Measurements from ENCODE around the gene DLD.

Gene DLD

DNA sequence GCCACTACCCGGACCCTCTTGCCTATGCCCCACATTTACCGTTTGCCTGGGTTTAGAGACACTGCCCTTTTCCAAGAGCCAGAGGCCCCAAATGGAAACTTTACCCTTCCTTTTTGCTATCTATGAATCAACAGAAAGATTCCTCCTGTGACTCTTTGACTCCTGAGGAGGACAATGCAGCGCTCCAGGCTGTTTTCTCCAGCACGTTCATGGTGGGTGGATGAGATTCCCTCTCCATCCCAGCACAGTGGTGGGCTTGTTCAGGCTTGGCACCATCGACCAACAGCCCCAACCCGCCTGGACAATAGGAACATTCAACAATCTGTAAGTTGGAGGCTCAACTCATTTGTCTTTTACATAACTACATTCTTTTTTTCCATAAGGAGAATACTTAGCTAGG, 55.9 kb downstream of the DLD start:
- Histone ChIP-seq H3K27me3 (replicated peaks; ENCODE audit: control insufficient read depth, insufficient read depth, low read length) (no peaks in the 10 kb centered on the region), H3K36me3 (ENCODE audit: control insufficient read depth, insufficient read depth, low read length) (no peaks in the 10 kb centered on the region), H3K4me3 (replicated peaks; ENCODE audit: low read depth, low read length) (no peak overlapping the region)
- TF ChIP-seq, protein P1, sequence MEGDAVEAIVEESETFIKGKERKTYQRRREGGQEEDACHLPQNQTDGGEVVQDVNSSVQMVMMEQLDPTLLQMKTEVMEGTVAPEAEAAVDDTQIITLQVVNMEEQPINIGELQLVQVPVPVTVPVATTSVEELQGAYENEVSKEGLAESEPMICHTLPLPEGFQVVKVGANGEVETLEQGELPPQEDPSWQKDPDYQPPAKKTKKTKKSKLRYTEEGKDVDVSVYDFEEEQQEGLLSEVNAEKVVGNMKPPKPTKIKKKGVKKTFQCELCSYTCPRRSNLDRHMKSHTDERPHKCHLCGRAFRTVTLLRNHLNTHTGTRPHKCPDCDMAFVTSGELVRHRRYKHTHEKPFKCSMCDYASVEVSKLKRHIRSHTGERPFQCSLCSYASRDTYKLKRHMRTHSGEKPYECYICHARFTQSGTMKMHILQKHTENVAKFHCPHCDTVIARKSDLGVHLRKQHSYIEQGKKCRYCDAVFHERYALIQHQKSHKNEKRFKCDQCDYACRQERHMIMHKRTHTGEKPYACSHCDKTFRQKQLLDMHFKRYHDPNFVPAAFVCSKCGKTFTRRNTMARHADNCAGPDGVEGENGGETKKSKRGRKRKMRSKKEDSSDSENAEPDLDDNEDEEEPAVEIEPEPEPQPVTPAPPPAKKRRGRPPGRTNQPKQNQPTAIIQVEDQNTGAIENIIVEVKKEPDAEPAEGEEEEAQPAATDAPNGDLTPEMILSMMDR (IDR thresholded peaks at IDR 0.05; ENCODE audit: insufficient read depth, low read length, poor library complexity, severe bottlenecking), result no peak
- DNase-seq (ENCODE audit: extremely low read depth, insufficient read length), result no peak

DNA sequence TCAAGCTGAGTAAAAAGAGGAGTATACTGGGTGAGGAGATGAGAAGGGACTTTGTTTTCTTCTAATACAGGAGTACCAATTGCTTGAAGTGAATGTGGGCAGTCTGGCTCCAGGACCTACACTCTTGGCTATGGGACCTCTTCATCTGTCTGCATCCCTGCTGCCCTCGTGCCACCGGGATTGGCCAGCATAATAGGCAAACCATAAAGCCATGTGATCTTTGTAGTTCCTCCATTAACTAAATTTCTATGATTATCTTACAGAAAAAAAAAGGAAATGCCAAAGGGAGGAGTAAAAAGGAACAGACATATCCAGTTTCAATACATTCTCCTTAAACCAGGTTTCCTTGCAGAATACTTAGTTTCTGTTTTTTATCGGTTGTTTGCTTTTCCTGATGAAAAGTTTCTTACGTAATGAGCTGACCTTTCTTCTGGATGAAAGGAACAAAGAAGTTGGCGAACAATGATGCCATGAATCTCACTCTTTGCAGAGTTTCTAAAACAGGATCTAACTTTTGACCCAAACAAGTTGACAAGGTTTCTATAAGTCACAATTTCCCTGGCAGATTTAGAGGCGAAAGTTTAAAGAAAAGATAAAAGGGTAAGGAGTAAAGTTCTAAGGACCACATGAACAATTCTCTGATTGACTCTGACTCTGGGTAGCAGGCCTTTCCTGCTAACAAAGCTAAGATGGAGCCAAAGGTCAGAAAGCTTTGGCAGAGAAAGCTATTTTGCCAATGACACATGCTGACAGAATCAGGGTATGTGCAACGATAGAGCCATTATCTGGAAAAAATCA, 57.9 kb downstream of the DLD start:
- Histone ChIP-seq H3K36me3 (ENCODE audit: control insufficient read depth, insufficient read depth, low read length) (no peaks in the 10 kb centered on the region), H3K27me3 (replicated peaks; ENCODE audit: control insufficient read depth, insufficient read depth, low read length) (no peaks in the 10 kb centered on the region; the same call in 1 of the 2 replicates), H3K4me3 (replicated peaks; ENCODE audit: low read depth, low read length) (no peak overlapping the region)
- no peak for DNase-seq (ENCODE audit: extremely low read depth, insufficient read length)
- TF ChIP-seq, protein P1 (IDR thresholded peaks at IDR 0.05; ENCODE audit: insufficient read depth, low read length, poor library complexity, severe bottlenecking), result no peak

DNA sequence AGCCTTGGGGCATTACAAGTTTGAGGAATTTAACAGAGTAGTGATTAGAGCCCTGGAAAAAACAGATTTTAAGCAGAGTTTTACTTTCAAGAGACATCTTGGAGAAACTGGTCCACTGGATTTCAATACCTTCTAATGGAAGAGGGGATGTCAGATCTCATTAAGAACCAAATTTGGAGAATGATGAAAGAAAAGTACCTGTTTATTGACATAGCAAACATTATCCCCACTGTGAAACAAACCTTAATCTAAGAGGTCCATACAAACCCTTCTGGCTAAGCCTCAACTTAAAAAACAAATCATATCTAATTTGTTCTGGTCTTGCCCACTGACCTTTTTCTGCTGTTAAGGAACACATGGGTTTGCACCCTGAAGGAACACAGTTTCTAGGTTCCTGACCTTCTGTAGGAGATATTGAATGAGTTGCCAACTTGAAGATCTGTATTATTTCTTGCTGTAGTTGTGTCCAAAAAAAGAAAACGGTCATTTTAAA, 58.5 kb downstream of the DLD start:
- Histone ChIP-seq H3K4me3 (replicated peaks; ENCODE audit: low read depth, low read length) (no peak overlapping the region), H3K27me3 (replicated peaks; ENCODE audit: control insufficient read depth, insufficient read depth, low read length) (no peaks in the 10 kb centered on the region; the same call in 1 of the 2 replicates), H3K36me3 (ENCODE audit: control insufficient read depth, insufficient read depth, low read length) (no peaks in the 10 kb centered on the region)
- TF ChIP-seq, protein P1 (IDR thresholded peaks at IDR 0.05; ENCODE audit: insufficient read depth, low read length, poor library complexity, severe bottlenecking), result no peak
- no peak for DNase-seq (ENCODE audit: extremely low read depth, insufficient read length)

DNA sequence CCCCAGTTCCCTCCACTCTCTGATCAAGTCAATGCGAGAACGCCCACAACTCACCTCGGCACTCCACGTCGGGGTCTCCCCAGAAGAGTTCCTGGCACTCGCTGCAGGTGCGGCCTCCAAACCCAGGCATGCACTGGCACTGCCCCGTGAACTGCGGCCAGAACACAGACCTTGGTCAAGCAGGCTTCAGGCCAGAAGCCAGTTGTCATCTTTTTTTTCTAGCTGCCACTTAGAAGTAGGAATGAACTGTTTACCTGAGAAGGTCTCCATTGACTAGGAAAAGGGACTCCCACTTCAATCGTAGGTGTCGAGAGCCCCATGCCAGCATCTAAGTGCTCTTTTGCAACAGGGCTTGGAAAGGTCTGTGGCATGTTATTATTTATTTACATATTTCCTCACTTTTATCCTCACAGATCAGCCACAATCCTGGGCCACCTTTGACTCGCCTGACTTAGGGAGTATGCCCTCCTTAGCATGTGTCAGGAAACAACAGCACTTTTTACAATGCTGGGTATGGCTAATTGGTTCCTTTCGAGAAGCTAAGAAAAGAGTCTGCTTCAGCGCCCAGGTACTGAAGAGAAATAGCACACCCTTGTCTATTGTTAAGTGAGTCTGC, 60.3 kb downstream of the DLD start:
- Histone ChIP-seq H3K36me3 (ENCODE audit: control insufficient read depth, insufficient read depth, low read length) (no peaks in the 10 kb centered on the region), H3K27me3 (replicated peaks; ENCODE audit: control insufficient read depth, insufficient read depth, low read length) (no peaks in the 10 kb centered on the region; the same call in 1 of the 2 replicates), H3K4me3 (replicated peaks; ENCODE audit: low read depth, low read length) (no peak overlapping the region)
- DNase-seq (ENCODE audit: extremely low read depth, insufficient read length), result no peak
- TF ChIP-seq, protein P1 (IDR thresholded peaks at IDR 0.05; ENCODE audit: insufficient read depth, low read length, poor library complexity, severe bottlenecking), result no peak

DNA sequence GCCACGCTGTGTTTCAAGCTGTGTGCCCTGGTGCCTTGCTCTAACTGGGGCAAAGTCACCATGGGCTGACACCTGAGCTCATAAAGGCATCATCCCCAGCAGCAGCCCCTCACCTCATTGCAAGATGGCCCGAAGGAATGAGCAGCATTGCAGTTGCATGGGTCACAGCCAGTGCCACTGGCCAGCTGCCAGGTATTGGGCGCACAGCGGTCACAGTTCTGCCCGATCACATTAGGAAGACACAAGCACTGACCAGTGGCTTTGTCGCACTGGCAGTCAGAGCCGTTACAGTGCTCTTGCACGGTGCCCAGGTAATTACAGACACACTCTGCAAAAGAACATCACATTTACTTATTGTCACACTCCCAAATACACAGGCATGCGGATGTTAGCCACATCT, 60.9 kb downstream of the DLD start:
- no peaks in the 10 kb centered on the region; the same call in 1 of the 2 replicates for H3K27me3 ChIP-seq (replicated peaks; ENCODE audit: control insufficient read depth, insufficient read depth, low read length)
- no peak overlapping the region for H3K4me3 ChIP-seq (replicated peaks; ENCODE audit: low read depth, low read length)
- TF ChIP-seq, protein P1 (IDR thresholded peaks at IDR 0.05; ENCODE audit: insufficient read depth, low read length, poor library complexity, severe bottlenecking), result no peak
- H3K36me3 ChIP-seq (ENCODE audit: control insufficient read depth, insufficient read depth, low read length), result no peaks in the 10 kb centered on the region
- DNase-seq (ENCODE audit: extremely low read depth, insufficient read length), result no peak
